Measurements from ENCODE around the gene PTCD2. TPM values are rescaled to one million over a fixed set of nuclear protein-coding genes. Genes with fewer than 3 reads are reported as not detected.
"Not testable (repeated sequence)": the region's sequence is repeated elsewhere in the genome, so short reads cannot be mapped to it uniquely, and the experiment has no call there.

Gene PTCD2
- total RNA-seq, 1 experiment from 2014 or later, result 19.0 TPM

DNA sequence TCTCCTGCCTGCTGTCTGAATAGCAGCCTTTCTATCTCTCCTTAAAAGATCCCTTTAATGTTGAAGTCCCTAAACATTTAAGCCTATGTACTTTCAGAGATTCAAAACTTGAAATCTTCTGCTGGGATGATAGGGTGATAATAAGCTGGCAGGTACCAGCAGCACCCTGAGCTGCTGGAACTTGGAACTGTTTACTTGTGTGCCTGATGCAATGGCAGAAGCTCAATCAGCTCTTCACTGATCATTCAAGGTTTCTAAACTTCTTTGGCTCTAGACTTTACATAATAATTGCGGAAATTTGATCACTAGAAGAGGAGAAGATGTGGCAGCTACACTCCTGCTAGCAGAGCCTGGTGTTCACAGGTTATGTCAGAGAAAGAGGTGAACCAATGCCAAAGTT is 27.8 kb upstream of the PTCD2 start:
- in situ Hi-C loops (cut with HindIII; ENCODE audit: low pct_unique_long_range_greater_than_20kb, low sequenced_read_pairs), result no loop called here
- no peak for DNase-seq (ENCODE audit: low read depth, low spot score)

DNA sequence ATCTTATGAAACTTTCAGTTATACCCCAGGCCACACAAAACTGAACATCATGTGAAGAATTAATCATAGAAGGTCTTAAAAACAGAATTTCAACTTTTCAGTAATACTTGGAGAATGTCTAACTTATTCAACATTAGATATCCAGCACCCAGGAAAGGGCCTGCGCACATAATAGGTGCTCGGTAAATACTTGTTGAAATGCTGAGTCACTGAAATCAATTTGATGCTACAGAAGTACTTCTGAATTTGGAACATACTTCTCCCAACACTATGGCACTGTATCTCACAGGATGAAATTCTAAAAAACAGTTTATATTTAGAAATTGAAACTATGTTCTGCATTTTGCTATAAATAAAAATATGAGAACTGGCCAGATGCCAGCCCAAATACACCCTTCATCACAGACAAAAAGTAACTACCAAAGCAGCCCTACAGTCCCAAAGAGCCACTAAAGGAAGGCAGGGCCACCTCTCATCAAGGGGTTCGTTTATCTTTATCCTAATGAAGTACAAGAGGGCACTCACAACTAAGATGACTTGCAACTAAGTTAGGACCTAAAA is 26.6 kb upstream of the PTCD2 start:
- in situ Hi-C loops (cut with HindIII; ENCODE audit: low pct_unique_long_range_greater_than_20kb, low sequenced_read_pairs), result no loop called here
- no peak for DNase-seq (ENCODE audit: low read depth, low spot score)

DNA sequence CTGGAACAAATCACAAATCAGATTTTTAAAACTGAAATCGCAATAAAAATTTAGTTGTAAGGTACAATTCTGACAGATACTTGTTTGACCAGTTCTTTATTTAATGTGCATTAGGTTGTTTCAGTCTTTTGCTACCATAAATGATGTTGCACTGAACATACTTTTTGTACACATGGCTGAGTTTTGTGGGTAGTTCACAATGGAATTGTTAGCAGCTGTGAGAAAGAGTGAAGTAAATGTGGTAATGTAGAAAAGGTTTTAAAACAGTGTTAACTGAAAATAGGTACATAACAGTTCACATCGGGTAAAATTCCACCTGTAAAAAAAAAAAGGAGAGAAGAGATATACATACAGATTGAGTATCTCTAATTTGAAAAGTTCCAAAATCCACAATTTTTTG is 25.7 kb upstream of the PTCD2 start:
- no peak for DNase-seq (ENCODE audit: low read depth, low spot score)
- in situ Hi-C loops (cut with HindIII; ENCODE audit: low pct_unique_long_range_greater_than_20kb, low sequenced_read_pairs), result no loop called here

DNA sequence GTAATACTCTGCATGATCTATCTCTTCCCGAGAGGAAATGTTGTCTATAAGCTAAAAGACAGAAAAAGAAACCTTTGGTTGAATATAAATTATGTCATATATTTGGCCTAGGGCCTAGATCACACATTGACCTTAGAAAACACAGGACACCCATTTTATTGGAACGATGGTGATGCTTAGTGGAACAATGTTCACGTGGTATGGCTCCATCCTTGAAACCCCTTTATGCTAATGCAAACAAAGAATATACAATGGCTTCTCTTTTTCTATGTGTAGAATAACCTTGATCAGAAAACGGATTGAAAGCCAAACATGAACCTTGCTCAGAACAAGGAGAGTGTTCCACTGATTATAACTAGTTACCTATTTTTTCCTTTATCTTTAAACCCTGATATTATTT is 24.6 kb upstream of the PTCD2 start:
- in situ Hi-C loops (cut with HindIII; ENCODE audit: low pct_unique_long_range_greater_than_20kb, low sequenced_read_pairs), result no loop called here
- peak; percentile 76 for DNase-seq (ENCODE audit: low read depth, low spot score)

DNA sequence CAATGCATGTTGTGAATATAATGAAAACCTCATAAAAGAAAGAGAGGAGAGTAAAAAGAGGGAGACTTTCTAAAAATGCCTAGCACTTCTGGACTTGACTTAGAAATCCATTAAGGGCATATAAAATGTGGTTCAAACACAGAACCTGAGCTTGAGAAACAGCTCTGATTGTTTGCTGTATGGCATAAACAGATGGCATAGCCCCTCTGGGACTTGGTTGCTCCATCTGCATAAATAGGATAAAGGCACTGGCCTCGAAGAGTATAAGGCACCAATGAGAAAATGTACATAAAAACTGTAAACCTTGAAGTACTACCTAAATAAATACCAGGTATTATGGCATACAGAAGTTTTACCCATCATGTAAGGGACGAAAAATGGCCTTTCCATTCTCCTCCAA is 23.9 kb upstream of the PTCD2 start:
- in situ Hi-C loops (cut with HindIII; ENCODE audit: low pct_unique_long_range_greater_than_20kb, low sequenced_read_pairs), result no loop called here
- no peak for DNase-seq (ENCODE audit: low read depth, low spot score)

DNA sequence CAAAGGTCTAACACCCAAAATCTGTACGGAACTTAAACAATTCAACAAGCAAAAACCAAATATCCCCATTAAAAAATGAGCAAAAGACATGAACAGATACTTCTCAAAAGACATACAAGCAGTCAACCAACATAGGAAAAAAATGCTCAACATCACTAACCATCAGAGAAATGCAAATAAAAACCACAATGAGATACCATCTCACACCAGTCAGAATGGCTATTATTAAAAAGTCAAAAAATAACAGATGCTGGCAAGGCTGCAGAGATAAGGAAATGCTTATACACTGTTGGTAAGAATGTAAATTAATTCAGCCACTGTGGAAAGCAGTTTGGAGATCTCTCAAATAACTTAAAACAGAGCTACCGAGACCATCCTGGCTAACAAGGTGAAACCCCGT is 22.0 kb upstream of the PTCD2 start:
- in situ Hi-C loops (cut with HindIII; ENCODE audit: low pct_unique_long_range_greater_than_20kb, low sequenced_read_pairs); DNase-seq (ENCODE audit: low read depth, low spot score): not testable (repeated sequence)

DNA sequence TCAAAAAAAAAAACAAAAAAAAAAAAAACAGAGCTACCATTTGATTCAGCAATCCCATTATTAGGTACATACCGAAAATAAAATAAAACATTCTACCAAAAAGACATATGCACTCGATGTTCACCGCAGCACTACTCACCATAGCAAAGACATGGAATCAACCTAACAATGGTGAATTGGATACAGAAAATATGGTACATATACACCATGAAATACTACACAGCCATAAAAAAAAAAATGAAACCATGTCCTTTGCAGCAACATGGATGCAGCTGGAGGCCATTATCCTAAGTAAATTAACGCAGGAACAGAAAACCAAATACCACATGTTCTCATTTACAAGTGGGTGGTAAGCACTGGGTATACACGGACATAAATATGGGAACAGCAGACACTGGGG is 21.5 kb upstream of the PTCD2 start:
- no peak for DNase-seq (ENCODE audit: low read depth, low spot score)
- in situ Hi-C loops (cut with HindIII; ENCODE audit: low pct_unique_long_range_greater_than_20kb, low sequenced_read_pairs), result no loop called here

DNA sequence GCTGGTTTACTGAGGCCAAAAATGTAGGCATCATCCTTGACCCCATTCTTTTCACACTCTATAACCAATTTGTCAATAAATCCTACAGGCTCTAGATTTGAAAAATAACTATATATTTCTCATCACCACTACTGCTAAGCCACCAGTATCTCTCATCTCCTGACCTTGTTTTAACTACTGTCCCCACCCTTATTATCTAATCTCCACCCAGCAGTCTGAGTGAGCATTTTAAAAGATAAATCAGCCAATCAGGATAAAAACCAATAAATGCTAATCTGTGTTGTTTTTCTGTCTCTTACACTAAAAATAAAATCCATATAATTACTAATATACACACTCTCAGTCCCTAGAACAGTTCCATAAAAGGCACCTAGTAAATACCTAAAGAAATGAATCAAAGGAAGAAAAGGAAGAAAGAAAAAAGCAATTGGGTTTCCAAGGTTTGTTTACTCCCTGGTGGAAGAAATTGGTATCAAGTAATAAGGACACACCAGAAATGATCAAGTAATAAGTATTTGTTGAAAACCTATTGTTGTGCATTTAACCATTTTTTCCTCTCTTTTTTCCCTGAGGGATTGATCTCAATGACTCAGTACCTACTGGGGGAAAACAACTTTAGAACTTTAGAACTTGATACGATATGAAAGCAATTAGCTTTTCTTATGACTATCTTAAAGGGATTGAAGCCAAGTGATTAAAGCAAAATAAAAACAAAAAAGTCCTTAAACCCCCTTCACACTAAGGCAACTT is 19.4 kb upstream of the PTCD2 start:
- in situ Hi-C loops (cut with HindIII; ENCODE audit: low pct_unique_long_range_greater_than_20kb, low sequenced_read_pairs), result no loop called here
- DNase-seq (ENCODE audit: low read depth, low spot score), result no peak

DNA sequence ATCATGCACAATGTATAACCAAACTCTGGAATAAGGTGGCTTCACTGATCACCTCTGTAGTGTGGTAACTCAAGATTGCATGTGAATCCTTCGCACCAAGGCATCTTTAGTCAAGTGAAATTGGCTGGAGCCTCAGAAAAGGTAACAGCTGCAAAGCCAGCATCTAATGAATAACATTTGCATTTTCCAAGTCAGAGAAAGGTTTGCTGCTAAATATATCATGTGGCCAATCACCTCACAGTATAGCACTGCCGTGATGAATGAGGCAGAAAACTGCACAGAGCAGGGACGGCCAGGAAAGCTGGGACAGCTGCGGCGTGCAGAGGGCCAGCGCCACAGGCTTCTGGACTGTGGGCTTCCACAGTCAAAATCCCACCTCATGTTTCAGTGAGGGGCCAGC is 18.6 kb upstream of the PTCD2 start:
- no peak for DNase-seq (ENCODE audit: low read depth, low spot score)
- in situ Hi-C loops (cut with HindIII; ENCODE audit: low pct_unique_long_range_greater_than_20kb, low sequenced_read_pairs), result no loop called here

DNA sequence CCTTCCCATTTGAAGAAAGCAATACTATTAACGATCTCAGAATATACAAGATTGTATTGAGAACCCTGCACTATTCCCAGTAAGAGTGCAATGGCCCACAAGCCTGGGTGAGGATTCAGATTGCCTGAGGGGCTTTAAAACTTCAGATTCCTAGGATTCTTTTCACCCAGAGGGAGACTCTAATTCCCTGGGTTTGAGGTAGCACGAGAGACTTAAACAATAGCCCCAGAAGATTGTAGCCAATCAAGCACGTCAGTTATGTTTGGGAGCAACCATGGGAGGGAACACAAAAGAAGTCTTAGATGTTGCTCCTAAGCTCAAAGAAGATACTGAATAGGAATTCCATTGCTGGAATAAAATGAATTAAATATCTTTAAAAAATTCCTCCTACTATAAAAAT is 18.0 kb upstream of the PTCD2 start:
- peak; percentile 16 for DNase-seq (ENCODE audit: low read depth, low spot score)
- in situ Hi-C loops (cut with HindIII; ENCODE audit: low pct_unique_long_range_greater_than_20kb, low sequenced_read_pairs), result no loop called here

DNA sequence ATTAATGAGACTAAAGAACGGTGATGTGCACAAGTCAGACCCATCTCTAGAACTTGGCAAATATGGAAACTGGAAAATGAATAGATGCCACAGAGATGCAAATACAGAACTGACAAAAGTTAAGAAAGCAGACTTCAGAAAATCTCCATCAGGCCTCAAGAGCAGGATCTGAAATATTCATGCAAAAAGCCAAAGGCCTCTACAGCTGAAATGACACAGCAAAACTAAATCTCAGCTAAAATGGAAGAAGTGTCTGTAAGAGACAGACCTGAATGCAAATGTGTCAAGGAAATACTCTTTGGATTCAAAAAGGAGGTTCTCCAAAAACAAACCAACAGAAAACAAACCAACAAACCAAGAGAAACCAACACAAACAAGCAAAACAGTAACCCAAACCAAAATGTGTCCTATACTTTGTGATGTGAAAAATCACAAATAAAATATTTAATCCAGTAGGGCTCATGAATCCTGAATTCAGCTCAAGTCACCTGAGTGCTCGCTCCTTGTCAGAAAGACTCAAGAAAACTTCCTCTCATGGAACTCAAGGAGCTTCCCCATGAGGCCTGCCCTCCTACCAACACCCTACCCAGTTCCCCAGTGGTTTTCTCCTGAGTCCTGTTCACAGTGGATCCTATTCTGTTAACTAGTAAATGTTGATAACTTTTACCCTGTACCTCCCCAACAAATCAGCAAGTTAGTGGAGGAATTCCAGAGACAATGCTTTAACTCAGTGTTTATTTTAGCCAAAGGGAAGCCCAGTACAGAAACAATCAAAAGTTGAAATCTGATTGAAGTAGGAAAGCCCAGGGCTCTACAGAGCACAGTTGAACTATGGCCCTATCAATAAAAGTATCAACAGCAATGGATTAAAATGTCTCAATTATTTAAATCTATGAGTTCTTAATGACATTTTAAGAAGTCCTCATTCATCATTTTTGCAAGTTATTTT is 14.7 kb upstream of the PTCD2 start:
- DNase-seq (ENCODE audit: low read depth, low spot score), result no peak
- in situ Hi-C loops (cut with HindIII; ENCODE audit: low pct_unique_long_range_greater_than_20kb, low sequenced_read_pairs), result no loop called here

DNA sequence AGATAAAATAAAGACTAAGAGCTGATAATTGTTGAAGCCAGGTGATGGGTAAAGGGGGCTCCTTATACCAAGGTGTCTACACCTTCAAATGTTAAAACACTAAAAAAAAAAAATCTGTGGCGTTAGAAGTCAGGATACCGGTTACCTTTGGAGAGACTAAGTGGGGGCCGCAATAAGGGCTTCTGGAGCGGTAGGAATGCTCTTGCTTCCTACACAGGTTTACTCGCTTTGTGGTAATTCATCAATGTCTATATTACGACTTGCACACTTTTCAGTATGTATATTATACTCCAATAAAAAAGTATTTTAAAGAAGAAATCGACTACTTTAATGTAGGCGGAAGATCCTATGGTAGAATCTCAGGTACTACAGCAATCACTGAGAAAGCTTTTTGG is 12.6 kb upstream of the PTCD2 start:
- in situ Hi-C loops (cut with HindIII; ENCODE audit: low pct_unique_long_range_greater_than_20kb, low sequenced_read_pairs), result no loop called here
- no peak for DNase-seq (ENCODE audit: low read depth, low spot score)

DNA sequence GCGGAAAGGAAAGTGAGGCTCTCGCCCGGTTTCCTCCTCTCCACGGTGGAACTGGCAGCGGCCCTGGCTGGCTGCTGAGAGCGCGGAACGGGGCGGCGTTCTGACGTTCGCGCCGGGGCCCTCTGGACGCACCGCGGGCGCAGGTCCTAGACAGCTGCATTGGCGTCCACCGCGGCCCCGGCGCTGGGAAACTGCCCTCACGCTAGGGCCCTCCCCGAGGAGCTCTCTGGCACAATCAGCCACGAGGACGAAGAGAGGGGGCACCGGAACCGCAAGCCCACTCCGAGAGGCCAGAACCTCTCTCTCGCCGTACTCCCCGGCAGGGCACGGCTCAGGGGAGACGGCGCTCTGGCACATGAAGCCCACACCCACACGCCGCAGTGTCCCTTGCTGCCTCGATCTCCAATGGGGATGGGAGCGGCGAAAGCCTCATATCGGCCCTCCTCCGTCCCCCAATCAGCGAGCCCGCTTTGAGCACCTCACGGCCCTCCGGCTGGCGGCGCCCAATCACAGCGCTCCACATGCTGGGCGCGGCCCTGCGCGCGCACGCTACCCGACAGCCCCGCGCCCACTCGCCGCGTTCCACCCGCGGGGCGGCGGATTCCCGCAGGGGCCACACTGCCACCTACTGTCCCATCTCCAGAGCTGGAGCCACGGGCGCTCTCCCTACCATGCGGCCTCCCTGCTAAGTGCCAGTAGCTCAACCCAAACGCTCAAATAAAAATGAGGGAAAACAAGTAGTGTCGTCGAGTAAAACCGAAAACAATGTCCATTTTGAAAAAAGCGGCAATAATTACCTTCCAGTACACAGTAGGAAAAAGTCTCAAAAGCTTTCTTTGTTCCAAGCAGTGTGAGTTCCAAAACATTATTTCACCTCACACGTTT is 12.0 kb upstream of the PTCD2 start:
- in situ Hi-C loops (cut with HindIII; ENCODE audit: low pct_unique_long_range_greater_than_20kb, low sequenced_read_pairs), result no loop called here
- peak; percentile 97 for DNase-seq (ENCODE audit: low read depth, low spot score)

DNA sequence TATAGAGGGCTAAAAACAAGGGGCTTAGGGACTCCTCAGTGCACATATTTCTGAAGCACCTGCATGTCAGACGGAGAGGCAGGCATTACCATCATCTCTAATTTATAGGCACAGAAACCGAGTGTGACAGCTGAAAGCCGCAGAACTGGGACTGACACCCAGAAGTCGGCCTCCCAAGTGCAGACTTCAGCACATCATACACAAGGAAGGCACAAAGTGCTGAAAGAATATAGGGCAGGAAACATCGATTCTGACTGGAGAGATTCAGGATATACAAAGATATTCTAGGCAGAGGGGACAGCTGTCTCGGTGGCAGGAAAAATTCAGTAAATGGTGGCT is 11.4 kb upstream of the PTCD2 start:
- DNase-seq (ENCODE audit: low read depth, low spot score), result no peak
- in situ Hi-C loops (cut with HindIII; ENCODE audit: low pct_unique_long_range_greater_than_20kb, low sequenced_read_pairs), result no loop called here

DNA sequence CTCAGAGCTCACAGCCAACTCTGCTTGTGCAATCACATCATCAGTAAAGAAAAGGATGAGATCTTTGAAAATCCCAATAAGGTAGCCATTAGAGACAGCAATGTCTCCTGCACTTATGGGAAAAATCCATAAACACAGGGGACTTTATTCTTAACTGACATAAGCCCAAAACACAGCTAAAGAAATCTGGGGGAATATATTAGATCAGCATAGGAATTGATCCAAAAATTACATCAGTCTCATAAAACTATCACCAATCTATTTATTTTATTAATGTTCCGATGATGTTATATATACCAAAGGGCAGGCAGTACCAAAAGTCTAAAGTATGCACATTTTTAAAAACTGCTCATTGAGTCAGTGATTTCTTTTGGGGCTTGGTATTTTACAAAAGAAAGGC is 7.0 kb upstream of the PTCD2 start:
- no peak for DNase-seq (ENCODE audit: low read depth, low spot score)
- in situ Hi-C loops (cut with HindIII; ENCODE audit: low pct_unique_long_range_greater_than_20kb, low sequenced_read_pairs), result no loop called here

DNA sequence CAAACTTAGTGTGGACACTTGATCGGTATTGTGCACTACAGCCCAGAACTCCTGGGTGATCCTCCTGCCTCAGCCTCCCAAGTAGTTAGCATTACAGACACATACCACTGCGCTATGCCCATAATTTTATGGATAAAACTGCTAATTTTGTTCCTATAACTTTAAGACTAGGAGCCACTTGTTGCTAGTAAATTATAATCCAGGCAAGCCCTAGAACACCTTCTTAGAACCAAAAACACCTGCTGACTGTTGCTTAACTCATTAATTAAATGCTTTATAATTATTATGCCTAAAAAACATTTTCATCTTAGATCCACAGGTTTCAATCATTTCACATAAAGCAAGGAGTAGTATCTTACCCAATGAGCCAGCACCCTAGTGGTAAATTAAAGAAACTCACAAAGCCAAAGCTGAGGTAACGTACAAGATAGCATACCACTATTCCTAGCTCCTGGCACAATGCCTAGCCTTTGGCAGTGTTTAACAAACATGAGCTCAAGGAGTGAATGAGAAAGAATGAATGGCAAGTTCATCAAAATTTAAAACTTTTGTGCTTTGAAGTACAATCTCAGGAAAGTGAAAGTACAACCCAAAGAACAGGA is 5.5 kb upstream of the PTCD2 start:
- DNase-seq (ENCODE audit: low read depth, low spot score), result peak; percentile 52
- in situ Hi-C loops (cut with HindIII; ENCODE audit: low pct_unique_long_range_greater_than_20kb, low sequenced_read_pairs), result no loop called here

DNA sequence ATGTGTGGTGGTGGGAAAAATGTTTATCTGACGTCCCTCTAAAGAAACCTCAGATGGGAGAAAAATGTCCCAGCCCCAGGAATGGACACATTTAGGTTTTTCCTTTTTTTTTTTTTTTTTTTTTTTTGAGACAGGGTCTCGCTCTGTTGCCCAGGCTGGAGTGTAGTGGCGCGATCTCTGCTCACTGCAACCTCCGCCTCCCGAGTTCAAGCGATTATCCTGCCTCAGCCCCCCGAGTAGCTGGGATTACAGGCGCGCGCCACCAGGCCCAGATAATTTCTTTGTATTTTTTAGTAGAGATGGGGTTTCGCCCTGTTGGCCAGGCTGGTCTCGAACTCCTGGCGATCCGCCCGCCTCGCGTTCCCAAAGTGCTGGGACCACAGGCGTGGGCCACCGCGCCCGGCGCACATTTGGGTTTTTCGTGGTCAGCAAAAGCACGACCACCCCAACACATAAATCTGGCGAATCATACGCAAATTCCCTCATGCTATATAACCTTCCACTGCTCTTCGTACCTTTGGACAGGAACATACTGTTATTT is 668 bp upstream of the PTCD2 start:
- DNase-seq (ENCODE audit: low read depth, low spot score); in situ Hi-C loops (cut with HindIII; ENCODE audit: low pct_unique_long_range_greater_than_20kb, low sequenced_read_pairs): not testable (repeated sequence)

Data from SK-MEL-5 (cell line).